Skin of body (tissue), 2 donors: ENCODE measurements around the gene CD163L1. TPM values are rescaled to one million over a fixed set of nuclear protein-coding genes. Genes with fewer than 3 reads are reported as not detected.
"Not testable (repeated sequence)": the region's sequence is repeated elsewhere in the genome, so short reads cannot be mapped to it uniquely, and the experiment has no call there.

Experiments
- DNase-seq: peaks from one replicate; lab custom pipeline; 2025; lab: John Stamatoyannopoulos, UW
- total RNA-seq: library from RNA; depleted of rRNA; stranded (reverse); fragments of >200 nt; gene quantifications from one replicate; pipeline ENCODE4 v1.2.3, GENCODE V29; 2014

CD163L1 gene
- total RNA-seq, 1 donor from 2014 or later = 12.7 TPM

- DNase-seq = no peak
Measured at GRCh38 chr12:7404275-7404674, 39.7 kb downstream of the CD163L1 start.

DNA sequence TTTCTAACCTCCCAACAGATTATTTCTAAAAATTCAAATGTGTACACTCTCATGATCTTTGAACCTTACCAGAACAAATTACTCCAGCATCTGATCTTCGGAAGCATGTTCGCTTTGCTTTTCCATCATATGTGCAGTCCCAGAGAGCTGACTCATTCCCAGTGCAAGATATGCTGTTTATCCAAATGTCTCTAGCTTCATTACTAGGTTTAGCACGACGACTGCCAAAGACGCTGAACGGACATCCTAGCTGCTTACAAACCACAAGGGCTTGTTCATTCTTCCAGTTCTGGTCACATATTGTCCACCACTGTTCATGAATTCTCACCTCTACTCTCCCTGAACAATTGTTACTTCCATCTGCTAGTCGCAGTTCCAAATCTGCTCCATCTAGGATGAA is 40.5 kb downstream of the CD163L1 start:
- no peak for DNase-seq

DNA sequence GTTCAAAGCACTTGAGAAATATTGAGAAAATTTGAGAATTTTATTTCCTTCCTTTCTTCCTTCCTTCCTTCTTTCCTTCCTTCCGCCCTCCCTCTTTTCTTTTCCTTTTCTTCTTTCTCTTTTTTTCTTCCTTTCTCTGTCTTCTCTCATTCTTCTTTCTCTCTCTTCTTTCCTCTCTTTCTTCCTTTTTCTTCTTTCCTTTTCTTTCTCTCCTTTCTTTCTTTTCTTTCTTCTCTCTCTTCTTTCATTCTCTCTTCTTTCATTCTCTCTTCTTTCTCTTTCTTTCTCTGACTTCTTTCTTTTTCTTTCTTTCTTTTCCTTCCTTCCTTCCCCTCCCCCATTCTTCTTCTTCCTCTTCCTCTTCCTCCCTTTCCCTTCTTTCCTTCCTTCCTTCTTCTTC is 44.9 kb downstream of the CD163L1 start:
- DNase-seq = no peak

DNA sequence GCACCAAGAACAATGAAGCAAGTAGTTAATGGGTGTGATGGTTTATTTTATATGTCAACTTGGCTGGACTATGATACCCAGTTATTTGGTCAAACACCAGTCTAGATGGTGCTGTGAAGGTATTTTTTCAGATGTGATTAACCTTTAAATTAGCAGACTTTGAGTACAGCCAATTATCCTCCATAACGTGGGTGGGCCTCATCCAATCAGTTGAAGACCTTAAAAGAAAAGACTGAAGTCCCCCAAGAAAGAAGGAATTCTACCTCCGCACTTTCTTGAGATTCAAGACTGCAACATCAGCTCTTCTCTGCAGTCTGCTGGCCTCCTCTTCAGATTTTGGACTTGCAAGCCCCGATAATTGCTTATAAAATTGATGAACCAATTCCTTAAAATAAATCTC is 47.5 kb downstream of the CD163L1 start:
- no peak for DNase-seq

- no peak for DNase-seq
Measured at GRCh38 chr12:7395950-7396349, 48.0 kb downstream of the CD163L1 start.

GRCh38 chr12:7387289-7387688 is 56.7 kb downstream of the CD163L1 start:
- no peak for DNase-seq

DNA sequence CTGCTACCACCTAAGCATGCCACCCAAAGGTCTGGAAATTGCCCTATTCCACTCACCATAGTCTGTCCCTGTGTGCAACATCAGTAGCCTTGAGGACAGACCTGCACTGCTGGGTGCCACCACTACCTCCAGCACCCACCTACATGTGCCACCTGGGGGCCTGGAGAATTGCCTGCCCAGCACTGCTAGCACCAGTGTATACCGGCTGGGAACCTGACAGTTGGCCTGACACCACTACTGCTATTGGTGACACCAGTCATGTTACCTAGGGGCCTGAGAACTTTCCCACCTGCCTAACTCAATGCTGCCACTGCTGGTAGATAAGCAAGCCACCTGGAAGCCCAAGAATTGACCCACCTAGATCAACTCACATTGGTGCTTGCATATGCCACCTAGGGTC is 60.8 kb downstream of the CD163L1 start:
- DNase-seq = no peak

DNA sequence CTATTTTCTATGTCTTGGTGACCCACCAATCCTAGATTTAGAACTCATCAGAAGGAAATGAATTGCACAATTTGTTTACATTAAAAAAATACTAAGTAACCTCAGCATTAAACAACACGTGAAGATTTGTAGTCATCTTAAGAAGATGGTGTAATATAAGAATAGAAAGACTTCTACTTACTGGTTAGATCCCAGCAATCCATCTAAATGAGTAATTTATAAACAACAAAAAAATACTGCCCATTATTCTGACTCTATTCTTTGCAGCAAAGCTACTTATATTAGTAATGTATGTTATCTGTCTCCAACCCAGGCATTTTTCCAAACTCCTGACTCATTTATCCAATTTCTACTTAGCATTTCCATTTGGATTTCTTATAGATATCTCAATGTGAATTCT is 67.8 kb downstream of the CD163L1 start:
- DNase-seq = no peak

GRCh38 chr12:7375145-7375543 is 68.8 kb downstream of the CD163L1 start:
- no peak for DNase-seq

- DNase-seq = no peak
Measured at GRCh38 chr12:7374423-7375144, 69.4 kb downstream of the CD163L1 start.

GRCh38 chr12:7373226-7373625 is 70.7 kb downstream of the CD163L1 start:
- DNase-seq = no peak

DNA sequence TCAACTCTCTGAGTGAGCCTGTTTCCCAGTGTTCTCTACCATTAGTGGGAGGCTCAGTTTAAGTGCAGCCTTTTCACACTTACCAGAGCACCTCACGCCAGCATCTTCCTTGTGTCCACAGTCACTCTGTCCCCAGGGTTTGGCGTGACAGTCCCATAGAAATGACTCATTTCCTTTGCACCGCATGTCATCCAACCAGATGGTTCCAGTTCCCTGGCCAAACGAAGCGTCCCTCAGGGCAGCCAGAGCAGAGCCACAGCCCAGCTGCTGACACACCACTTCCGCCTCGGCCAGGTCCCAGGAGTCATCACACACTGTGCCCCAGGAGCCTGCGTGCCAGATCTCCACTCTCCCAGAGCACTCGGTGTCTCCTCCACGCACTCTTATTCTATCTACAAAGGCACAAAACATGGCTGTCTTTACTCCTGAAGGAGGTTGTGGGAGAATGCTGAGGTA is 74.7 kb downstream of the CD163L1 start:
- peak; percentile 11 for DNase-seq

GRCh38 chr12:7362734-7363133 is 81.2 kb downstream of the CD163L1 start:
- no peak for DNase-seq

GRCh38 chr12:7361265-7361664 is 82.7 kb downstream of the CD163L1 start:
- no peak for DNase-seq

DNA sequence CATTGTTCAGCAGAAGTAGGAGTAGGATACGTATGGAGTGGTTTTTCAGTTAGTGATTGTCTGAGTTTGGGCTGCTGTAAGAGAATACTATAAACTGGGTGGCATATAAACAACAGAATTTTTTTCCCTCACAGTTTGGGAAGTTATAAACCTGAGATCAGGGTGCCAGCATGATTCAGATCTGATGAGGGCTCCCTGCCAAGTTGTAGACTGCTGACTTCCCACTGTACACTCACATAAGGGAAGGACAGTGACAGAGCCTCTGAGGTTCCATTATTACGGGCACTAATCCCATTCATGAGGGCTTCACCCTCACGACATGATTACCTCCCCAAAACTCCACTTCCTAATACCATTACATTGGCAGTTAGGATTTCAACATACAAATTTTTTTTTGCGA is 89.4 kb downstream of the CD163L1 start:
- no peak for DNase-seq

GRCh38 chr12:7352661-7353060 is 91.3 kb downstream of the CD163L1 start:
- DNase-seq = no peak

DNA sequence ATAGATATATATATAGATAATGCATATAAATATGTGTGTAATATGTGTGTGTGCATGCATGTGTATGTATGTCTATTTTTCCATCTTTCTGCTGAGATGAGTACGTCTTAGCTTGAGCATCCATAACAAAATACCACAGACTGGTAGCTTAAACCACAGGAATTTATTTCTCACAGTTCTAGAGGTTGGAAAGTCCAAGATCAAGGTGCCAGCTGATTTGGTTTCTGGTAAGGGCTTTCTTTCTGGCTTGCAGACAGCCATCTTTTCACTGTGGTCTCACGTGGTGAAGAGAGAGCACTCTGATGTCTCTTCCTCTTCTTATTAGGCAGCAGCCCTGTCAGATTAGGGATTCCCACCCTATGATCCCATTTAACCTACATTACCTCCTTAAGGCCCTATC is 92.8 kb downstream of the CD163L1 start:
- no peak for DNase-seq

- no peak for DNase-seq
Measured at GRCh38 chr12:7349418-7349817, 94.5 kb downstream of the CD163L1 start.

DNA sequence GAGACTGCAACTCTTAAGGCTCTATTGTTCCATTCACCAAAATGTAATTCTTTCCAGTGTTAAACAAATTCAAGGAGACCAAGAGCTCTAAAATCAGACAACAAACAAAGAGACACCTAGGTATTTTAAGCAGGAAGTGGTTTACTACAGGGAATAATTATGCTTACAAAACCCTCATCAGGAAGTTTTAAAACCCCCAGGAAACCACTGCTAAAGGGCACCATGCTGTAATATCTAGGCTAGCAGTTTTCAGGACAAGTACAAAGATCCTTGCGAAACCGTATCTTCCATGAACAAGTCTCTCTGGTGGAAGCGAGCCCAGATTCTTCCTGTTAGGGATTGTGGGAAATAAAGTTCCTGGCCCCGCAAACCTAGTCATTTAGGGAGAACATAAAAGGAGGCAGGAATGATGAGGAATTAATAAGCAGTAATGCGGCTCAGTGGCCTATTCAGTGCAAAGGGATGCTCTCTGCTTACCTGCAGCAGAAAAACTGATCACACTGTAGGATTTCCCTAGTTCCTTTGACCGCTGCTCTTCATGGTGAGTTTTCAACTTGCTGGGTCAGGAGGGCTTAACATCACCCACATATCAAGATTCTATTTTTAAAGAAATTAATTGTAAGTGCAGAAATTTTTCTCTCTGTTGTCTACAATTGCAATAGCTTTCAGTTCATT is 97.3 kb downstream of the CD163L1 start:
- no peak for DNase-seq

- DNase-seq = no peak
Measured at GRCh38 chr12:7344833-7345606, 98.9 kb downstream of the CD163L1 start.

- no peak for DNase-seq
Measured at GRCh38 chr12:7339675-7340074, 104.3 kb downstream of the CD163L1 start.

DNA sequence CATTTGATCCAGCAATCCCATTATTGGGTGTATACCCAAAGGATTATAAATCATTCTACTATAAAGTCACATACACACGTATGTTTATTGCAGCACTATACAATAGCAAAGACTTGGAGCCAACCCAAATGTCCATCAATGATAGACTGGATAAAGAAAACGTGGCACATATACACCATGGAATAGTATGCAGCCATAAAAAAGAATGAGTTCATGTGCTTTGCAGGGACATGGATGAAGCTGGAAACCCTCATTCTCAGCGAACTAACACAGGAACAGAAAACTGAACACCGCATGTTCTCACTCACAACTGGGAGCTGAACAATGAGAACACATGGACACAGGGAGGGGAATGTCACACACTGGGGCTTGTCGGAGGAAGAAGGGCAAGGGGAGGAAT is 106.2 kb downstream of the CD163L1 start:
- not testable (repeated sequence) for DNase-seq
